OCI-LY7 (cell line): ENCODE measurements around the gene LCN6. TPM values are rescaled to one million over a fixed set of nuclear protein-coding genes. Genes with fewer than 3 reads are reported as not detected.

Experiments used
- BruUV-seq: library from RNA; stranded (reverse); fragments of 400-500 nt; replicated peaks from 2 replicates; lab custom pipeline; 2021; lab: Mats Ljungman, UMichigan
- CTCF ChIA-PET: fragments of 300-600 bp; sonication (Branson Sonifier 250); formaldehyde crosslinking; loops from one replicate; lab custom pipeline; 2022; ENCODE audit warnings: antibody characterized with exemption; ENCODE audit not compliant: unreplicated experiment; lab: Charles Lee
- POLR2A ChIA-PET: fragments of 300-600 bp; sonication (Branson Sonifier 250); formaldehyde crosslinking; loops from one replicate; lab custom pipeline; 2022; ENCODE audit warnings: antibody characterized with exemption; lab: Charles Lee
- DNase-seq: peaks from one replicate; pipeline ENCODE4 v3.0.0-alpha.2; 2015; ENCODE audit warnings: low spot score
- H2AFZ ChIP-seq: fragments of 200-600 bp; sonication (generic), shearing (Covaris generic); 2 replicates; pipeline ENCODE4 v1.6.1; 2014; ENCODE audit warnings: mild to moderate bottlenecking, antibody characterized with exemption, low read length, moderate library complexity
- H3K27ac ChIP-seq: fragments of 200-600 bp; sonication (generic); 2 replicates; pipeline ENCODE4 v1.5.1; 2014; ENCODE audit warnings: mixed run types, low read depth, mild to moderate bottlenecking, moderate library complexity, low read length, inconsistent platforms; ENCODE audit not compliant: poor library complexity, severe bottlenecking
- H3K36me3 ChIP-seq: fragments of 200-600 bp; sonication (generic); 2 replicates; pipeline ENCODE4 v1.6.1; 2014; ENCODE audit warnings: mild to moderate bottlenecking, antibody characterized with exemption, low read length, moderate library complexity, mixed read lengths; ENCODE audit not compliant: insufficient read depth
- H3K4me1 ChIP-seq: fragments of 200-600 bp; sonication (generic); 2 replicates; pipeline ENCODE4 v1.5.1; 2014; ENCODE audit warnings: mild to moderate bottlenecking, low read length; ENCODE audit not compliant: insufficient read depth, poor library complexity, severe bottlenecking
- H3K4me2 ChIP-seq: fragments of 200-600 bp; sonication (generic); 2 replicates; pipeline ENCODE4 v1.6.1; 2014; ENCODE audit warnings: mild to moderate bottlenecking, low read length
- H3K4me3 ChIP-seq: fragments of 200-600 bp; sonication (generic); 2 replicates; pipeline ENCODE4 v1.5.1; 2014; ENCODE audit warnings: mild to moderate bottlenecking, low read depth, low read length; ENCODE audit not compliant: poor library complexity, severe bottlenecking
- H3K79me2 ChIP-seq: fragments of 200-600 bp; sonication (generic); 2 replicates; pipeline ENCODE4 v1.6.1; 2016; ENCODE audit warnings: low read depth, mild to moderate bottlenecking, low read length, moderate library complexity, mixed read lengths; ENCODE audit not compliant: insufficient read depth
- H3K9me2 ChIP-seq: fragments of 200-600 bp; sonication (generic); 2 replicates; pipeline ENCODE4 v1.6.1; 2016; ENCODE audit warnings: mild to moderate bottlenecking, low read length, mixed read lengths; ENCODE audit not compliant: insufficient read depth
- H3K9me3 ChIP-seq: fragments of 200-600 bp; sonication (generic); 2 replicates; pipeline ENCODE4 v1.6.1; 2014; ENCODE audit warnings: mild to moderate bottlenecking, mixed run types, low read length, mixed read lengths
- H4K20me1 ChIP-seq: fragments of 200-600 bp; sonication (generic); 2 replicates; pipeline ENCODE4 v1.6.1; 2014; ENCODE audit warnings: mild to moderate bottlenecking, antibody characterized with exemption, low read length, moderate library complexity, mixed read lengths; ENCODE audit not compliant: insufficient read depth
- CTCF ChIP-seq: fragments of 200-600 bp; sonication (generic); conservative IDR thresholded peaks from 2 replicates; pipeline ENCODE4 v1.5.1; 2014; ENCODE audit warnings: mild to moderate bottlenecking, antibody characterized with exemption, low read length, moderate library complexity, mixed read lengths
- EZH2phosphoT487 ChIP-seq: fragments of 200-600 bp; sonication (generic); IDR thresholded peaks from 2 replicates; pipeline ENCODE4 v1.6.1; 2018; ENCODE audit warnings: low read depth, borderline replicate concordance, mild to moderate bottlenecking, mixed run types, antibody characterized with exemption, low read length, moderate library complexity, mixed read lengths
- intact Hi-C: fragments of 100-400 bp; cut with micrococcal nuclease; formaldehyde crosslinking; loops from one replicate; pipeline ENCODE4 v1.10.0; 2022; ENCODE audit not compliant: unreplicated experiment
- total RNA-seq, 2 experiments: library from RNA; depleted of rRNA in 1 of 2; stranded (reverse); fragments of >200 nt in 1 of 2; shearing (Covaris generic) in 1 of 2; gene quantifications; 2 replicates each; pipeline ENCODE4 v1.2.3, GENCODE V29; 2014 to 2022

Gene LCN6
- total RNA-seq, 2 experiments from 2014 or later = not detected

DNA sequence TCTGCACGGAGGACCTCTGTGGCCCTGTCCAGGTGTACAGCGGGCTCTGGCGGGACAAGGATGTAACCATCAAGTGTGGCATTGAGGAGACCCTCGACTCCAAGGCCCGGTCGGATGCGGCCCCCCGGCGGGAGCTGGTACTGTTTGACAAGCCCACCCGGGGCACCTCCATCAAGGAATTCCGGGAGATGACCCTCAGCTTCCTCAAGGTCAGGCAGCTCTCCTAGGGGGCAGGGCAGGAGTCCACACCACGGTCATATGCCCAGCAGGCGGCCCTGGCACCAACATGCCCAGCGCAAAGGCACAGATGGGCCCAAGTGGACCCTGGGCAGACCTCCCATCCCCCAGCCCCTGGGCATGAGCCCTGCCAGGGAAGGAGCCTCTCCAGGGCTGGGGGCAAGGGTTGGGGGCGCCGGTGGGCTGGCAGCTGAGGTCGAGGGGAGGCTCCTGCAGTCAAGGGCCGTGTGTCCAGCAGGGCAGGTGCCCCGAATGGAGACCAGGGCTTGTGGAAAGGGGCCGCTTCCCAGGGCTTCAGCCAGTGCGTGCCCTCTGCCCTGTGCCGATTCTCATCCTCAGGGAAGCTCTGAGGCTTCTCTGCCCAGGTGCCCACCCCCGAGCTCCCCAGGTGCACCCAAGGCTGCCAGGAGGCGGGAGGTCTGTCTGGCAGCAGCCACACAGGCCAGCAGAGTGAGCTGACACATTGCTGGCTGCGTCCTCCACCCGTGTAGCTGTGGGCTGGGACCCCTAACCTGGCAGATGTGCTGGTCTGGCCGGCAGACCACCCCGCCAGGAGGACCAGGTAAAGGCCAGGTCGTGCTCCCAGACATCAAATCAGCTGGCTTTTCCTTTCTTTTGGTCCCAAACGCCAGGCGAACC, 26.0 kb downstream of the LCN6 start:
- peaks cover 25% of the 10 kb centered on the region for H3K4me1 ChIP-seq
- no peak for TF ChIP-seq EZH2phosphoT487
- no peak for TF ChIP-seq CTCF
- H3K36me3 ChIP-seq = peaks cover 58% of the 10 kb centered on the region
- intact Hi-C loops = no loop called here
- H3K9me3 ChIP-seq = no peaks in the 10 kb centered on the region
- DNase-seq = no peak
- H3K4me3 ChIP-seq = no peak overlapping the region
- no TSS peak for BruUV-seq
- H3K79me2 ChIP-seq = peaks cover 25% of the 10 kb centered on the region
- CTCF ChIA-PET = no interaction called here
- no peak overlapping the region for H2AFZ ChIP-seq
- POLR2A ChIA-PET = no interaction called here
- no peak overlapping the region for H3K27ac ChIP-seq
- no peaks in the 10 kb centered on the region for H3K9me2 ChIP-seq
- peaks cover 24% of the 10 kb centered on the region for H4K20me1 ChIP-seq
- H3K4me2 ChIP-seq = no peak overlapping the region

- no peak overlapping the region for H3K4me2 ChIP-seq
- no peak overlapping the region for H3K4me3 ChIP-seq
- BruUV-seq = no TSS peak
- no peak for DNase-seq
- H3K79me2 ChIP-seq = peaks cover 17% of the 10 kb centered on the region
- POLR2A ChIA-PET = no interaction called here
- TF ChIP-seq CTCF (no peak), EZH2phosphoT487 (no peak)
- no peaks in the 10 kb centered on the region for H3K9me3 ChIP-seq
- intact Hi-C loops = no loop called here
- CTCF ChIA-PET = no interaction called here
- H4K20me1 ChIP-seq = peaks cover 16% of the 10 kb centered on the region
- no peak overlapping the region for H2AFZ ChIP-seq
- H3K27ac ChIP-seq = no peak overlapping the region
- no peaks in the 10 kb centered on the region for H3K9me2 ChIP-seq
- H3K4me1 ChIP-seq = peaks cover 24% of the 10 kb centered on the region
- peaks cover 50% of the 10 kb centered on the region for H3K36me3 ChIP-seq
Observed at GRCh38 chr9:136721339-136722092, 26.8 kb downstream of the LCN6 start.
